HCT116 (cell line): ENCODE measurements around the gene GDF2. TPM values are rescaled to one million over a fixed set of nuclear protein-coding genes. Genes with fewer than 3 reads are reported as not detected.

Experiments
- ATAC-seq: fragments of 200-7000 bp; cut with Tn5 transposase; 2 replicates; pipeline ENCODE4 v1.9.1; 2020; ENCODE audit warnings: mild to moderate bottlenecking, moderate library complexity
- BruUV-seq: library from RNA; stranded (reverse); fragments of 400-500 nt; replicated peaks from 2 replicates; lab custom pipeline; 2021; lab: Mats Ljungman, UMichigan
- CTCF ChIA-PET: fragments of 300-600 bp; sonication (Branson Sonifier 250); formaldehyde crosslinking; loops from one replicate; lab custom pipeline; 2021; ENCODE audit warnings: antibody characterized with exemption; lab: Charles Lee
- POLR2A ChIA-PET: fragments of 300-600, 350-600 bp; sonication (Branson Sonifier 250); formaldehyde crosslinking; loops from one replicate; lab custom pipeline; 2021; ENCODE audit warnings: antibody characterized with exemption; lab: Charles Lee
- RAD21 ChIA-PET, 2 experiments: fragments of 300-600 bp; sonication (Branson Sonifier 250); formaldehyde crosslinking; loops; one replicate each; lab custom pipeline; 2023; ENCODE audit warnings: low total read pairs in 2 of 2; ENCODE audit not compliant: uncharacterized antibody in 2 of 2, unreplicated experiment in 2 of 2, low non-redundant PET in 1 of 2; lab: Charles Lee
- DNase-seq: peaks from one replicate; pipeline ENCODE4 v3.0.0-alpha.2; 2010; ENCODE audit warnings: low read depth, low spot score
- H2AFZ ChIP-seq: fragments of 200-600 bp; shearing (Covaris generic), sonication (generic); 2 replicates; pipeline ENCODE4 v1.6.1; 2017; ENCODE audit warnings: low read depth, mixed run types, mixed read lengths, antibody characterized with exemption, low read length; ENCODE audit not compliant: poor library complexity, severe bottlenecking
- H3K27ac ChIP-seq: 2 replicates; pipeline ENCODE4 v1.5.1; 2012; ENCODE audit warnings: low read depth, low read length
- H3K27me3 ChIP-seq: fragments of 200-600 bp; sonication (generic); 2 replicates; pipeline ENCODE4 v1.6.1; 2016; ENCODE audit warnings: mixed run types, low read length, mixed read lengths; ENCODE audit not compliant: insufficient read depth
- H3K36me3 ChIP-seq, 2 experiments: fragments of 200-500 bp in 1 of 2; fragments of 200-600 bp in 1 of 2; sonication (Bioruptor generic) in 1 of 2; sonication (generic) in 1 of 2; 2 replicates each; pipeline versions ENCODE4 v1.5.1 to v1.6.1; 2014 to 2016; ENCODE audit warnings: low read length in 2 of 2, inconsistent platforms in 1 of 2, mixed read lengths in 1 of 2, mixed run types in 1 of 2; ENCODE audit not compliant: insufficient read depth in 2 of 2, control insufficient read depth in 1 of 2
- H3K4me1 ChIP-seq, 2 experiments: fragments of 200-600 bp in 1 of 2; sonication (generic) in 1 of 2; 2 replicates each; pipeline versions ENCODE4 v1.5.1 to v1.6.1; 2012 to 2017; ENCODE audit warnings: low read length in 2 of 2, inconsistent platforms in 1 of 2, mild to moderate bottlenecking in 1 of 2, mixed read lengths in 1 of 2, mixed run types in 1 of 2, moderate library complexity in 1 of 2; ENCODE audit not compliant: insufficient read depth in 2 of 2, control insufficient read depth in 1 of 2
- H3K4me2 ChIP-seq: fragments of 200-600 bp; sonication (generic); 2 replicates; pipeline ENCODE4 v1.6.1; 2017; ENCODE audit warnings: mixed run types, low read length, mixed read lengths
- H3K4me3 ChIP-seq, 2 experiments: fragments of 200-600 bp in 1 of 2; sonication (generic) in 1 of 2; replicated peaks in 1 of 2; 2 replicates each; pipeline ENCODE4 v1.5.1; 2011 to 2016; ENCODE audit warnings: low read length in 2 of 2, control low read depth in 1 of 2, low read depth in 1 of 2, mild to moderate bottlenecking in 1 of 2, mixed read lengths in 1 of 2, mixed run types in 1 of 2
- H3K79me2 ChIP-seq: fragments of 200-600 bp; sonication (generic); 2 replicates; pipeline ENCODE4 v1.6.1; 2017; ENCODE audit warnings: mild to moderate bottlenecking, mixed run types, low read length, moderate library complexity, mixed read lengths; ENCODE audit not compliant: insufficient read depth
- H3K9ac ChIP-seq: fragments of 200-600 bp; sonication (generic); 2 replicates; pipeline ENCODE4 v1.6.1; 2016; ENCODE audit warnings: low read length, mixed read lengths
- H3K9me2 ChIP-seq: fragments of 200-600 bp; sonication (generic), shearing (Covaris generic); 2 replicates; pipeline ENCODE4 v1.6.1; 2017; ENCODE audit warnings: mixed run types, mild to moderate bottlenecking, moderate library complexity; ENCODE audit not compliant: insufficient read depth
- H3K9me3 ChIP-seq, 2 experiments: fragments of 200-500 bp in 1 of 2; fragments of 200-600 bp in 1 of 2; sonication (Bioruptor generic) in 1 of 2; sonication (generic) in 1 of 2; 2 replicates each; pipeline ENCODE4 v1.6.1; 2014 to 2017; ENCODE audit warnings: low read length in 2 of 2, mixed read lengths in 2 of 2, inconsistent platforms in 1 of 2, low read depth in 1 of 2, mild to moderate bottlenecking in 1 of 2, mixed run types in 1 of 2, moderate library complexity in 1 of 2; ENCODE audit not compliant: control insufficient read depth in 1 of 2, insufficient read depth in 1 of 2
- H4K20me1 ChIP-seq: fragments of 200-600 bp; sonication (generic), shearing (Covaris generic); 2 replicates; pipeline ENCODE4 v1.6.1; 2017; ENCODE audit warnings: mixed run types, mild to moderate bottlenecking, moderate library complexity; ENCODE audit not compliant: insufficient read depth
- FOSL1 ChIP-seq: IDR thresholded peaks from 2 replicates; pipeline ENCODE4 v1.6.1; 2012; ENCODE audit warnings: low read depth
- SP1 ChIP-seq: IDR thresholded peaks from 2 replicates; pipeline ENCODE4 v1.6.1; 2012; ENCODE audit warnings: low read depth
- YY1 ChIP-seq: IDR thresholded peaks from 2 replicates; pipeline ENCODE4 v1.6.1; 2011; ENCODE audit warnings: low read length, low read depth, moderate library complexity, mild to moderate bottlenecking; ENCODE audit not compliant: insufficient replicate concordance; ENCODE audit errors: extremely low read depth
- intact Hi-C: fragments of 100-400 bp; cut with micrococcal nuclease; formaldehyde crosslinking; loops from 2 replicates; pipeline ENCODE4 v1.10.0; 2022
- total RNA-seq: library from RNA; stranded (reverse); gene quantifications from one replicate; pipeline ENCODE4 v1.2.1, GENCODE V29; 2021; ENCODE audit not compliant: unreplicated experiment
- TF ChIP-seq, protein P1 (sequence below): IDR thresholded peaks from 2 replicates; pipeline ENCODE4 v1.6.1; 2012
- TF ChIP-seq, protein P2 (sequence below), 3 experiments: fragments of 200-600 bp in 1 of 3; sonication (generic) in 1 of 3; IDR thresholded peaks in 2 of 3; conservative IDR thresholded peaks in 1 of 3; 2 replicates each; pipeline ENCODE4 v1.5.1; 2012 to 2017; ENCODE audit warnings: low read depth in 2 of 3, low read length in 2 of 3, antibody characterized with exemption in 1 of 3, borderline replicate concordance in 1 of 3, control low read depth in 1 of 3, mild to moderate bottlenecking in 1 of 3, mixed read lengths in 1 of 3, mixed run types in 1 of 3, moderate library complexity in 1 of 3; ENCODE audit not compliant: insufficient read depth in 1 of 3

Gene GDF2
- total RNA-seq, 1 experiment from 2014 or later = not detected

GRCh38 chr10:47325303-47326291 is 3.3 kb downstream of the GDF2 start:
- ChIA-PET POLR2A (no interaction called here), CTCF (no interaction called here), RAD21 (no interaction called here)
- Histone ChIP-seq H3K27me3 (no peaks in the 10 kb centered on the region), H3K9me3 (no peaks in the 10 kb centered on the region), H3K9me2 (no peaks in the 10 kb centered on the region), H3K4me1 (peaks cover 4 to 10% of the 10 kb centered on the region in 2 experiments; a peak in 2 of 4 replicates), H2AFZ (no peak overlapping the region), H3K9ac (no peak overlapping the region), H3K4me3 (no peak overlapping the region), H3K4me2 (peak overlapping the region; percentile 20), H4K20me1 (no peaks in the 10 kb centered on the region), H3K79me2 (no peaks in the 10 kb centered on the region), H3K36me3 (no peaks in the 10 kb centered on the region), H3K27ac (no peak overlapping the region)
- BruUV-seq = no TSS peak
- DNase-seq (no peak), ATAC-seq (no peak)
- intact Hi-C loops = no loop called here
- TF ChIP-seq FOSL1 (no peak), YY1 (no peak), SP1 (no peak)
- TF ChIP-seq, protein P1, sequence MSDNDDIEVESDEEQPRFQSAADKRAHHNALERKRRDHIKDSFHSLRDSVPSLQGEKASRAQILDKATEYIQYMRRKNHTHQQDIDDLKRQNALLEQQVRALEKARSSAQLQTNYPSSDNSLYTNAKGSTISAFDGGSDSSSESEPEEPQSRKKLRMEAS = no peak
- TF ChIP-seq, protein P2, sequence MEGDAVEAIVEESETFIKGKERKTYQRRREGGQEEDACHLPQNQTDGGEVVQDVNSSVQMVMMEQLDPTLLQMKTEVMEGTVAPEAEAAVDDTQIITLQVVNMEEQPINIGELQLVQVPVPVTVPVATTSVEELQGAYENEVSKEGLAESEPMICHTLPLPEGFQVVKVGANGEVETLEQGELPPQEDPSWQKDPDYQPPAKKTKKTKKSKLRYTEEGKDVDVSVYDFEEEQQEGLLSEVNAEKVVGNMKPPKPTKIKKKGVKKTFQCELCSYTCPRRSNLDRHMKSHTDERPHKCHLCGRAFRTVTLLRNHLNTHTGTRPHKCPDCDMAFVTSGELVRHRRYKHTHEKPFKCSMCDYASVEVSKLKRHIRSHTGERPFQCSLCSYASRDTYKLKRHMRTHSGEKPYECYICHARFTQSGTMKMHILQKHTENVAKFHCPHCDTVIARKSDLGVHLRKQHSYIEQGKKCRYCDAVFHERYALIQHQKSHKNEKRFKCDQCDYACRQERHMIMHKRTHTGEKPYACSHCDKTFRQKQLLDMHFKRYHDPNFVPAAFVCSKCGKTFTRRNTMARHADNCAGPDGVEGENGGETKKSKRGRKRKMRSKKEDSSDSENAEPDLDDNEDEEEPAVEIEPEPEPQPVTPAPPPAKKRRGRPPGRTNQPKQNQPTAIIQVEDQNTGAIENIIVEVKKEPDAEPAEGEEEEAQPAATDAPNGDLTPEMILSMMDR (IDR thresholded peaks at IDR 0.05 in 2 of 3, conservative IDR thresholded peaks at IDR 0.05 in 1 of 3; ENCODE audit: borderline replicate concordance in 1 of 3, insufficient read depth in 1 of 3, low read depth in 2 of 3, low read length in 2 of 3) = no peak
